Pancreas (tissue), 10 donors: ENCODE measurements around the gene TMTC4. TPM values are rescaled to one million over a fixed set of nuclear protein-coding genes. Genes with fewer than 3 reads are reported as not detected.

Source experiments
- ATAC-seq, 4 donors: fragments of 200-7000 bp; cut with Tn5 transposase; one replicate each; pipeline versions ENCODE4 v1.8.0 to v1.9.1; 2020; ENCODE audit warnings: mild to moderate bottlenecking in 4 of 4, moderate library complexity in 4 of 4
- DNase-seq, 6 donors: peaks; one replicate each; pipeline ENCODE4 v3.0.0-alpha.2; 2020
- FAIRE-seq: peaks from 2 replicates; lab custom pipeline; 2012; peaks lifted over from hg19 to GRCh38; lab: Jason Lieb, UNC
- H3K27ac ChIP-seq, 4 donors: fragments of 200-600 bp; sonication (generic); 1 replicate in 3 of 4; 2 replicates in 1 of 4; pipeline versions ENCODE4 v1.5.0 to v1.8.0; 2020
- H3K27me3 ChIP-seq, 4 donors: fragments of 200-600 bp; one replicate each; pipeline ENCODE4 v1.8.0; 2021
- H3K36me3 ChIP-seq, 3 donors: fragments of 200-600 bp; sonication (generic) in 1 of 3; one replicate each; pipeline versions ENCODE4 v1.5.0 to v1.8.0; 2020 to 2021
- H3K4me1 ChIP-seq, 3 donors: fragments of 200-600 bp; one replicate each; pipeline ENCODE4 v1.8.0; 2021
- H3K4me3 ChIP-seq, 4 donors: fragments of 200-600 bp; sonication (generic) in 2 of 4; one replicate each; pipeline versions ENCODE4 v1.5.0 to v1.8.0; 2020 to 2021
- H3K9me3 ChIP-seq, 4 donors: fragments of 200-600 bp; one replicate each; pipeline ENCODE4 v1.8.0; 2021
- CTCF ChIP-seq, 4 donors: fragments of 200-600 bp; sonication (generic) in 3 of 4; IDR thresholded peaks; one replicate each; pipeline versions ENCODE4 v1.5.0 to v1.8.0; 2021; ENCODE audit warnings: antibody characterized with exemption in 4 of 4
- WGBS, 2 donors: extraction: QIAGEN DNeasy Blood & Tissue Kit; methylation state at CpG; one replicate each; pipeline ENCODE4 v1.1.7; 2013; 5-methylcytosine and 5-hydroxymethylcytosine counted together
- intact Hi-C, 3 donors: fragments of 100-400 bp; cut with DNase I; formaldehyde crosslinking; loops; one replicate each; pipeline versions ENCODE4 v1.11.1 to v1.14.2; 2022
- polyA plus RNA-seq, 2 donors: library from polyadenylated mRNA; stranded (reverse); fragments of 200-250 nt; gene quantifications; one replicate each; pipeline ENCODE4 v1.2.3, GENCODE V29; 2013
- total RNA-seq, 6 donors: library from RNA; stranded (reverse); fragmentation: NEBNext Ultra II Directional in 4 of 6; extraction: Animal tissue kit (Norgen Biotek cat#: 25700) in 4 of 6; gene quantifications; one replicate each; pipeline versions ENCODE4 v1.2.1 to v1.2.4, GENCODE V29; 2021 to 2023
- donor health status: healthy with polysubstance abuse.
- donor health status: DM: no; HTN: no; CAD: no; lungs with moderate emphysema.
- donor health status: DM: no; HTN: no; CAD: no.
- donor health status: control.
- donor health status: control.
- donor health status: Bipolar disorder and iron deficiency.
- donor health status: DM: yes; HTN: yes; CAD: no.
- donor health status: DM: no; HTN: no; CAD: no.
- donor health status: DM: no; HTN: no; CAD: no.
- donor health status: DM: yes; HTN: yes; CAD: no.

The TMTC4 gene
- total and polyA plus RNA-seq, 8 donors = 7.3 to 18.0 (median 13.7) TPM

- ATAC-seq (no peak), FAIRE-seq (no peak), DNase-seq (no peak)
- Histone ChIP-seq H3K27me3 (no peaks in the 10 kb centered on the region), H3K4me3 (no peak overlapping the region), H3K4me1 (no peaks in the 10 kb centered on the region), H3K9me3 (no peaks in the 10 kb centered on the region), H3K36me3 (peaks cover 0 to 39% (median 10%) of the 10 kb centered on the region in 3 donors), H3K27ac (no peak overlapping the region)
- intact Hi-C loops = no loop called here
- TF ChIP-seq CTCF (IDR thresholded peaks at IDR 0.05) = no peak
- WGBS, 2 donors = 94 to 96% methylated on average over 7 of the region's 7 CpGs
These were observed 38.6 kb downstream of the TMTC4 start for GRCh38 chr13:100636004-100636403.

- Histone ChIP-seq H3K4me1 (no peaks in the 10 kb centered on the region), H3K27me3 (no peaks in the 10 kb centered on the region), H3K36me3 (peaks cover 0 to 46% (median 10%) of the 10 kb centered on the region in 3 donors), H3K9me3 (no peaks in the 10 kb centered on the region), H3K27ac (no peak overlapping the region), H3K4me3 (no peak overlapping the region)
- intact Hi-C loops = no loop called here
- no peak for TF ChIP-seq CTCF (IDR thresholded peaks at IDR 0.05)
- ATAC-seq = no peak
- no peak for DNase-seq
- WGBS, 2 donors = 91 to 99% methylated on average over 12 of the region's 12 CpGs
- no peak for FAIRE-seq
These were observed 39.9 kb downstream of the TMTC4 start for GRCh38 chr13:100634696-100635095.

- peaks cover 0 to 49% (median 10%) of the 10 kb centered on the region in 3 donors for H3K36me3 ChIP-seq
- DNase-seq = no peak
These were observed 41.1 kb downstream of the TMTC4 start for GRCh38 chr13:100633461-100633860.

GRCh38 chr13:100630555-100630954 is 44.0 kb downstream of the TMTC4 start:
- DNase-seq (no peak), ATAC-seq (no peak), FAIRE-seq (no peak)
- no peaks in the 10 kb centered on the region for H3K4me1 ChIP-seq
- H3K27ac ChIP-seq = no peak overlapping the region
- TF ChIP-seq CTCF (IDR thresholded peaks at IDR 0.05) = no peak
- H3K9me3 ChIP-seq = no peaks in the 10 kb centered on the region
- no peak overlapping the region for H3K4me3 ChIP-seq
- H3K27me3 ChIP-seq = no peaks in the 10 kb centered on the region
- intact Hi-C loops = no loop called here
- peaks cover 0 to 38% (median 7%) of the 10 kb centered on the region in 3 donors for H3K36me3 ChIP-seq
- WGBS, 2 donors = 82 to 85% methylated on average over 8 of the region's 8 CpGs

More at GRCh38 chr13:100633461-100633860, 41.1 kb downstream of the TMTC4 start:
- H3K4me3 ChIP-seq = no peak overlapping the region
- no peaks in the 10 kb centered on the region for H3K4me1 ChIP-seq
- no peak for TF ChIP-seq CTCF (IDR thresholded peaks at IDR 0.05)
- H3K27ac ChIP-seq = no peak overlapping the region
- no peaks in the 10 kb centered on the region for H3K9me3 ChIP-seq
- H3K27me3 ChIP-seq = no peaks in the 10 kb centered on the region
- FAIRE-seq = no peak
- intact Hi-C loops = no loop called here
- ATAC-seq = no peak
- 97 to 98% methylated on average over 2 of the region's 2 CpGs for WGBS, 2 donors

- no peak for TF ChIP-seq CTCF (IDR thresholded peaks at IDR 0.05)
- DNase-seq = no peak
- WGBS, 2 donors = 92 to 97% methylated on average over 15 of the region's 15 CpGs
- Histone ChIP-seq H3K27ac (no peak overlapping the region), H3K36me3 (peaks cover 0 to 30% (median 0%) of the 10 kb centered on the region in 3 donors), H3K4me3 (no peak overlapping the region), H3K9me3 (no peaks in the 10 kb centered on the region), H3K27me3 (no peaks in the 10 kb centered on the region), H3K4me1 (no peaks in the 10 kb centered on the region)
- intact Hi-C loops = no loop called here
- FAIRE-seq = no peak
- no peak for ATAC-seq
These were observed 47.5 kb downstream of the TMTC4 start for GRCh38 chr13:100627120-100627519.
